ENCODE results near the gene VPS13D.

Gene VPS13D

GRCh38 chr1:12249748-12250147 lies 19.9 kb downstream of the VPS13D start:
- no peaks in the 10 kb centered on the region for H3K27me3 Mint-ChIP-seq
- no peaks in the 10 kb centered on the region for H3K9me3 Mint-ChIP-seq
- DNase-seq (ENCODE audit: low spot score in 2 of 2) (no peak), ATAC-seq (replicated peaks; ENCODE audit: extremely low read depth, poor library complexity, severe bottlenecking) (no peak)
- H3K36me3 Mint-ChIP-seq (ENCODE audit: insufficient read depth), result peaks cover 62% of the 10 kb centered on the region
- H3K27ac Mint-ChIP-seq (ENCODE audit: low read depth), result no peak overlapping the region
- no peaks in the 10 kb centered on the region for H3K4me1 Mint-ChIP-seq
- no peak overlapping the region for H3K4me3 Mint-ChIP-seq

- H3K4me3 Mint-ChIP-seq, result no peak overlapping the region
- no peaks in the 10 kb centered on the region for H3K27me3 Mint-ChIP-seq
- no peaks in the 10 kb centered on the region for H3K4me1 Mint-ChIP-seq
- H3K9me3 Mint-ChIP-seq, result no peaks in the 10 kb centered on the region
- ATAC-seq (replicated peaks; ENCODE audit: extremely low read depth, poor library complexity, severe bottlenecking) (no peak), DNase-seq (ENCODE audit: low spot score in 2 of 2) (no peak)
- H3K36me3 Mint-ChIP-seq (ENCODE audit: insufficient read depth), result peaks cover 58% of the 10 kb centered on the region
- H3K27ac Mint-ChIP-seq (ENCODE audit: low read depth), result no peak overlapping the region
These were observed 21.6 kb downstream of the VPS13D start for GRCh38 chr1:12251442-12251841.

- H3K27me3 Mint-ChIP-seq, result no peaks in the 10 kb centered on the region
- H3K36me3 Mint-ChIP-seq (ENCODE audit: insufficient read depth), result peaks cover 53% of the 10 kb centered on the region
- H3K9me3 Mint-ChIP-seq, result no peaks in the 10 kb centered on the region
These were observed 26.1 kb downstream of the VPS13D start for GRCh38 chr1:12255913-12256312.

GRCh38 chr1:12258272-12258671 lies 28.4 kb downstream of the VPS13D start:
- Mint-ChIP-seq H3K27me3 (no peaks in the 10 kb centered on the region), H3K36me3 (ENCODE audit: insufficient read depth) (peaks cover 63% of the 10 kb centered on the region), H3K27ac (ENCODE audit: low read depth) (no peak overlapping the region), H3K9me3 (no peaks in the 10 kb centered on the region), H3K4me1 (no peaks in the 10 kb centered on the region), H3K4me3 (no peak overlapping the region)
- ATAC-seq (replicated peaks; ENCODE audit: extremely low read depth, poor library complexity, severe bottlenecking) (no peak), DNase-seq (ENCODE audit: low spot score in 2 of 2) (no peak)

More at GRCh38 chr1:12255913-12256312, 26.1 kb downstream of the VPS13D start:
- no peak overlapping the region for H3K4me3 Mint-ChIP-seq
- ATAC-seq (replicated peaks; ENCODE audit: extremely low read depth, poor library complexity, severe bottlenecking) (no peak), DNase-seq (ENCODE audit: low spot score in 2 of 2) (no peak)
- H3K4me1 Mint-ChIP-seq, result no peaks in the 10 kb centered on the region
- no peak overlapping the region for H3K27ac Mint-ChIP-seq (ENCODE audit: low read depth)

- Mint-ChIP-seq H3K4me3 (no peak overlapping the region), H3K27ac (ENCODE audit: low read depth) (no peak overlapping the region), H3K4me1 (peaks cover 14% of the 10 kb centered on the region), H3K9me3 (no peaks in the 10 kb centered on the region), H3K27me3 (no peaks in the 10 kb centered on the region), H3K36me3 (ENCODE audit: insufficient read depth) (peaks cover 50% of the 10 kb centered on the region)
- DNase-seq (ENCODE audit: low spot score in 2 of 2) (no peak), ATAC-seq (replicated peaks; ENCODE audit: extremely low read depth, poor library complexity, severe bottlenecking) (no peak)
These were observed 39.5 kb downstream of the VPS13D start for GRCh38 chr1:12269351-12269750.

- DNase-seq (ENCODE audit: low spot score in 2 of 2) (no peak), ATAC-seq (replicated peaks; ENCODE audit: extremely low read depth, poor library complexity, severe bottlenecking) (no peak)
- Mint-ChIP-seq H3K27me3 (no peaks in the 10 kb centered on the region), H3K4me3 (no peak overlapping the region), H3K36me3 (ENCODE audit: insufficient read depth) (peaks cover 57% of the 10 kb centered on the region), H3K4me1 (peaks cover 4% of the 10 kb centered on the region), H3K9me3 (no peaks in the 10 kb centered on the region), H3K27ac (ENCODE audit: low read depth) (no peak overlapping the region)
These were observed 41.2 kb downstream of the VPS13D start for GRCh38 chr1:12271033-12271432.

GRCh38 chr1:12272770-12273169 lies 42.9 kb downstream of the VPS13D start:
- Mint-ChIP-seq H3K27ac (ENCODE audit: low read depth) (no peak overlapping the region), H3K4me1 (no peaks in the 10 kb centered on the region), H3K36me3 (ENCODE audit: insufficient read depth) (peaks cover 63% of the 10 kb centered on the region), H3K9me3 (no peaks in the 10 kb centered on the region), H3K4me3 (no peak overlapping the region), H3K27me3 (no peaks in the 10 kb centered on the region)
- no peak for DNase-seq (ENCODE audit: low spot score in 2 of 2)
- ATAC-seq (replicated peaks; ENCODE audit: extremely low read depth, poor library complexity, severe bottlenecking), result no peak

GRCh38 chr1:12275370-12275769 lies 45.5 kb downstream of the VPS13D start:
- H3K27ac Mint-ChIP-seq (ENCODE audit: low read depth), result no peak overlapping the region
- no peaks in the 10 kb centered on the region for H3K9me3 Mint-ChIP-seq
- no peak overlapping the region for H3K4me3 Mint-ChIP-seq
- no peak for DNase-seq (ENCODE audit: low spot score in 2 of 2)
- no peaks in the 10 kb centered on the region for H3K27me3 Mint-ChIP-seq
- peaks cover 60% of the 10 kb centered on the region for H3K36me3 Mint-ChIP-seq (ENCODE audit: insufficient read depth)
- H3K4me1 Mint-ChIP-seq, result no peaks in the 10 kb centered on the region
- no peak for ATAC-seq (replicated peaks; ENCODE audit: extremely low read depth, poor library complexity, severe bottlenecking)

GRCh38 chr1:12276225-12276624 lies 46.4 kb downstream of the VPS13D start:
- DNase-seq (ENCODE audit: low spot score in 2 of 2) (no peak), ATAC-seq (replicated peaks; ENCODE audit: extremely low read depth, poor library complexity, severe bottlenecking) (no peak)
- no peak overlapping the region for H3K27ac Mint-ChIP-seq (ENCODE audit: low read depth)

GRCh38 chr1:12279003-12279402 lies 49.2 kb downstream of the VPS13D start:
- Mint-ChIP-seq H3K4me1 (no peaks in the 10 kb centered on the region), H3K27me3 (no peaks in the 10 kb centered on the region), H3K4me3 (no peak overlapping the region), H3K27ac (ENCODE audit: low read depth) (no peak overlapping the region), H3K36me3 (ENCODE audit: insufficient read depth) (peaks cover 60% of the 10 kb centered on the region), H3K9me3 (no peaks in the 10 kb centered on the region)
- no peak for ATAC-seq (replicated peaks; ENCODE audit: extremely low read depth, poor library complexity, severe bottlenecking)
- DNase-seq (ENCODE audit: low spot score in 2 of 2), result no peak

More at GRCh38 chr1:12276225-12276624, 46.4 kb downstream of the VPS13D start:
- H3K27me3 Mint-ChIP-seq, result no peaks in the 10 kb centered on the region
- H3K4me3 Mint-ChIP-seq, result no peak overlapping the region
- H3K4me1 Mint-ChIP-seq, result no peaks in the 10 kb centered on the region
- H3K36me3 Mint-ChIP-seq (ENCODE audit: insufficient read depth), result peaks cover 57% of the 10 kb centered on the region
- H3K9me3 Mint-ChIP-seq, result no peaks in the 10 kb centered on the region

GRCh38 chr1:12279728-12280464 lies 50.1 kb downstream of the VPS13D start:
- DNase-seq (ENCODE audit: low spot score in 2 of 2), result no peak
- Mint-ChIP-seq H3K4me3 (no peak overlapping the region), H3K4me1 (no peaks in the 10 kb centered on the region), H3K27me3 (no peaks in the 10 kb centered on the region), H3K27ac (ENCODE audit: low read depth) (no peak overlapping the region), H3K36me3 (ENCODE audit: insufficient read depth) (peaks cover 61% of the 10 kb centered on the region), H3K9me3 (no peaks in the 10 kb centered on the region)
- ATAC-seq (replicated peaks; ENCODE audit: extremely low read depth, poor library complexity, severe bottlenecking), result no peak

GRCh38 chr1:12282142-12282541 lies 52.3 kb downstream of the VPS13D start:
- no peak for ATAC-seq (replicated peaks; ENCODE audit: extremely low read depth, poor library complexity, severe bottlenecking)
- no peak overlapping the region for H3K27ac Mint-ChIP-seq (ENCODE audit: low read depth)
- H3K4me3 Mint-ChIP-seq, result no peak overlapping the region
- no peak for DNase-seq (ENCODE audit: low spot score in 2 of 2)
- H3K36me3 Mint-ChIP-seq (ENCODE audit: insufficient read depth), result peaks cover 57% of the 10 kb centered on the region
- no peaks in the 10 kb centered on the region for H3K9me3 Mint-ChIP-seq
- peaks cover 13% of the 10 kb centered on the region for H3K4me1 Mint-ChIP-seq
- H3K27me3 Mint-ChIP-seq, result no peaks in the 10 kb centered on the region

- ATAC-seq (replicated peaks; ENCODE audit: extremely low read depth, poor library complexity, severe bottlenecking), result no peak
- no peaks in the 10 kb centered on the region for H3K27me3 Mint-ChIP-seq
- H3K4me3 Mint-ChIP-seq, result no peak overlapping the region
- H3K36me3 Mint-ChIP-seq (ENCODE audit: insufficient read depth), result peaks cover 43% of the 10 kb centered on the region
- DNase-seq (ENCODE audit: low spot score in 2 of 2), result no peak
- H3K9me3 Mint-ChIP-seq, result no peaks in the 10 kb centered on the region
- H3K4me1 Mint-ChIP-seq, result peaks cover 17% of the 10 kb centered on the region
- H3K27ac Mint-ChIP-seq (ENCODE audit: low read depth), result no peak overlapping the region
These were observed 54.7 kb downstream of the VPS13D start for GRCh38 chr1:12284486-12284885.
